GM23338 (cell line): ENCODE measurements around the gene ISX. TPM values are rescaled to one million over a fixed set of nuclear protein-coding genes. Genes with fewer than 3 reads are reported as not detected.

Experiments
- ATAC-seq: fragments of 200-7000 bp; cut with Tn5 transposase; 3 replicates; pipeline ENCODE4 v1.9.1; 2020
- DNase-seq: peaks from one replicate; pipeline ENCODE4 v3.0.0-alpha.2; 2015; ENCODE audit warnings: low spot score
- H2AFZ ChIP-seq: fragments of 200-600 bp; sonication (generic); 2 replicates; pipeline ENCODE4 v1.8.0; 2016; ENCODE audit warnings: antibody characterized with exemption, mild to moderate bottlenecking, moderate library complexity
- H3F3A ChIP-seq: fragments of 200-600 bp; sonication (generic); replicated peaks from 2 replicates; pipeline ENCODE4 v1.8.0; 2017; ENCODE audit warnings: antibody characterized with exemption, mixed run types, low read depth
- H3K27ac ChIP-seq: fragments of 200-600 bp; sonication (generic); 2 replicates; pipeline ENCODE4 v1.6.1; 2016; ENCODE audit warnings: low read depth
- H3K27me3 ChIP-seq: fragments of 200-600 bp; sonication (generic); 2 replicates; pipeline ENCODE4 v1.8.0; 2016; ENCODE audit warnings: mild to moderate bottlenecking, mixed run types, moderate library complexity; ENCODE audit not compliant: insufficient read depth
- H3K36me3 ChIP-seq: fragments of 200-600 bp; sonication (generic); 2 replicates; pipeline ENCODE4 v1.8.0; 2016; ENCODE audit warnings: mild to moderate bottlenecking; ENCODE audit not compliant: insufficient read depth
- H3K4me1 ChIP-seq: fragments of 200-600 bp; sonication (generic); 2 replicates; pipeline ENCODE4 v1.8.0; 2016; ENCODE audit warnings: mild to moderate bottlenecking, moderate library complexity; ENCODE audit not compliant: insufficient read depth
- H3K4me2 ChIP-seq: fragments of 200-600 bp; sonication (generic); 2 replicates; pipeline ENCODE4 v1.7.1; 2017; ENCODE audit warnings: mixed run types
- H3K4me3 ChIP-seq: fragments of 200-600 bp; sonication (generic); 2 replicates; pipeline ENCODE4 v1.6.1; 2016; ENCODE audit warnings: mixed run types
- H3K79me2 ChIP-seq: fragments of 200-600 bp; sonication (generic); replicated peaks from 2 replicates; pipeline ENCODE4 v1.8.0; 2017; ENCODE audit warnings: mild to moderate bottlenecking; ENCODE audit not compliant: insufficient read depth
- H3K9me2 ChIP-seq: fragments of 200-600 bp; sonication (generic); 2 replicates; pipeline ENCODE4 v1.8.0; 2017; ENCODE audit not compliant: insufficient read depth
- H4K20me1 ChIP-seq: fragments of 200-600 bp; sonication (generic); replicated peaks from 2 replicates; pipeline ENCODE4 v1.8.0; 2017; ENCODE audit warnings: mild to moderate bottlenecking; ENCODE audit not compliant: insufficient read depth
- H3K27ac Mint-ChIP-seq: 2 replicates; pipeline ENCODE4 v1.8.0; 2020; ENCODE audit warnings: inconsistent platforms, mild to moderate bottlenecking, moderate library complexity, mixed read lengths
- H3K27me3 Mint-ChIP-seq: 3 replicates; pipeline ENCODE4 v1.8.0; 2022; ENCODE audit warnings: low read depth, mild to moderate bottlenecking, moderate library complexity, mixed read lengths, inconsistent platforms; ENCODE audit not compliant: insufficient read depth, poor library complexity
- H3K36me3 Mint-ChIP-seq: 3 replicates; pipeline ENCODE4 v1.8.0; 2021; ENCODE audit warnings: low read depth, mild to moderate bottlenecking, inconsistent platforms, moderate library complexity, mixed read lengths
- H3K4me1 Mint-ChIP-seq: 3 replicates; pipeline ENCODE4 v1.8.0; 2020; ENCODE audit warnings: mild to moderate bottlenecking, inconsistent platforms, mixed read lengths
- H3K4me3 Mint-ChIP-seq: 3 replicates; pipeline ENCODE4 v1.8.0; 2021; ENCODE audit warnings: moderate library complexity, mild to moderate bottlenecking, inconsistent platforms, mixed read lengths
- H3K9me3 Mint-ChIP-seq: 3 replicates; pipeline ENCODE4 v1.8.0; 2020; ENCODE audit warnings: moderate library complexity, mild to moderate bottlenecking, inconsistent platforms, mixed read lengths
- CREB1 ChIP-seq: fragments of 250-450 bp; sonication (Bioruptor Pico); IDR thresholded peaks from 2 replicates; pipeline ENCODE4 v1.5.0; 2020; ENCODE audit warnings: low read depth, mild to moderate bottlenecking, moderate library complexity
- EZH2 ChIP-seq: fragments of 200-600 bp; sonication (generic); IDR thresholded peaks from one replicate; pipeline ENCODE4 v1.8.0; 2017; ENCODE audit warnings: antibody characterized with exemption, mild to moderate bottlenecking, low read depth; ENCODE audit not compliant: unreplicated experiment
- EZH2phosphoT487 ChIP-seq: fragments of 200-600 bp; sonication (generic); IDR thresholded peaks from one replicate; pipeline ENCODE4 v1.8.1; 2018; ENCODE audit warnings: antibody characterized with exemption; ENCODE audit not compliant: unreplicated experiment
- JUNB ChIP-seq: IDR thresholded peaks from one replicate; pipeline ENCODE4 v1.6.1; 2016; ENCODE audit warnings: antibody characterized with exemption; ENCODE audit not compliant: unreplicated experiment
- NANOG ChIP-seq: IDR thresholded peaks from 2 replicates; pipeline ENCODE4 v1.6.1; 2016; ENCODE audit warnings: antibody characterized with exemption, borderline replicate concordance
- POLR2AphosphoS5 ChIP-seq: IDR thresholded peaks from 2 replicates; pipeline ENCODE4 v1.6.1; 2016; ENCODE audit warnings: antibody characterized with exemption, low read depth
- STAT1 ChIP-seq: IDR thresholded peaks from one replicate; pipeline ENCODE4 v1.6.1; 2016; ENCODE audit warnings: antibody characterized with exemption; ENCODE audit not compliant: unreplicated experiment
- ZNF114 ChIP-seq: fragments of 250-450 bp; sonication (Bioruptor Pico); IDR thresholded peaks from 2 replicates; pipeline ENCODE4 v1.5.0; 2020; ENCODE audit warnings: mild to moderate bottlenecking, moderate library complexity
- ZNF331 ChIP-seq: fragments of 250-450 bp; sonication (Bioruptor Pico); IDR thresholded peaks from 2 replicates; pipeline ENCODE4 v1.5.0; 2020; ENCODE audit warnings: low read depth, mild to moderate bottlenecking, moderate library complexity
- polyA plus RNA-seq: library from polyadenylated mRNA; unstranded; fragments of >200 nt; fragmentation: Nextera tagmentation; extraction: Ambion mirVana; gene quantifications from 2 replicates; pipeline ENCODE4 v1.2.1, GENCODE V29; 2016
- total RNA-seq: library from RNA; depleted of rRNA; stranded (reverse); fragments of >200 nt; shearing (Covaris generic); gene quantifications from 2 replicates; pipeline ENCODE4 v1.2.3, GENCODE V29; 2014
- TF ChIP-seq, protein P1 (sequence below), 2 experiments: fragments of 200-600 bp in 1 of 2; sonication (generic) in 1 of 2; conservative IDR thresholded peaks; 2 replicates each; pipeline versions ENCODE4 v1.5.1 to v1.6.1; 2016 to 2017; ENCODE audit warnings: antibody characterized with exemption in 2 of 2, low read depth in 2 of 2, mild to moderate bottlenecking in 2 of 2, moderate library complexity in 1 of 2
- TF ChIP-seq, protein P2 (sequence below): IDR thresholded peaks from one replicate; pipeline ENCODE4 v1.6.1; 2018; ENCODE audit warnings: antibody characterized with exemption; ENCODE audit not compliant: unreplicated experiment
- TF ChIP-seq, protein P3 (sequence below): fragments of 250-450 bp; sonication (Bioruptor Pico); IDR thresholded peaks from 2 replicates; pipeline ENCODE4 v1.5.0; 2020; ENCODE audit warnings: mild to moderate bottlenecking, moderate library complexity
- TF ChIP-seq, protein P4 (sequence below): IDR thresholded peaks from 2 replicates; pipeline ENCODE4 v1.6.1; 2016; ENCODE audit warnings: antibody characterized with exemption

ISX gene
- total and polyA plus RNA-seq, 2 experiments from 2014 or later = not detected

DNA sequence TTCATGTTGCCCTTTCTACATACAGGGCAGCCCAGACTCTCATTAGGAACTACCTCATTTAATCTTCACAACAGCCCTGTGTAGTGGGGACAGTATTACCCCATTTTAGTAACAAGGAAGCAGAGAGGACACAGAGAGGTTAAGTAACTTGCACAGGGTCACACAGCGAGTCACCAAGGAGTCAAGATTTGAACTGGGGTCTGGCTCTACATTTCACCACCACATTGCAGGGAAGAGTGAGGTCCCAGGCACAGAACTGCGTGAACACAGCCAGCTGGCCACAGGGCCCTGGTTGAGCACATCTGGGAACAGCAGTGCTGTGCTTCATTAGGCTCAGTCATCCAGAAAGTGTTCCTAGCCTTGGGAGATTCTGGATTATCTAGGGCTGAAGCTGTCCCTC, 45.4 kb upstream of the ISX start:
- ATAC-seq (no peak), DNase-seq (no peak)
- Histone ChIP-seq H3K4me1 (no peaks in the 10 kb centered on the region; the same call in 1 of the 2 replicates), H3K27me3 (no peaks in the 10 kb centered on the region), H4K20me1 (no peaks in the 10 kb centered on the region), H2AFZ (no peak overlapping the region), H3K4me3 (no peak overlapping the region), H3K36me3 (no peaks in the 10 kb centered on the region), H3K4me2 (no peak overlapping the region), H3K79me2 (no peaks in the 10 kb centered on the region), H3F3A (no peaks in the 10 kb centered on the region), H3K9me2 (no peaks in the 10 kb centered on the region), H3K27ac (no peak overlapping the region)
- peaks cover 8% of the 10 kb centered on the region for H3K27me3 Mint-ChIP-seq
- H3K4me1 Mint-ChIP-seq = peaks cover 9% of the 10 kb centered on the region; the same call in 1 of the 3 replicates
- peaks cover 58% of the 10 kb centered on the region for H3K9me3 Mint-ChIP-seq
- H3K36me3 Mint-ChIP-seq = no peaks in the 10 kb centered on the region
- H3K4me3 Mint-ChIP-seq = no peak overlapping the region
- TF ChIP-seq EZH2 = no peak
- TF ChIP-seq CREB1 (CRISPR knock-in tag) = no peak
- TF ChIP-seq, protein P1, sequence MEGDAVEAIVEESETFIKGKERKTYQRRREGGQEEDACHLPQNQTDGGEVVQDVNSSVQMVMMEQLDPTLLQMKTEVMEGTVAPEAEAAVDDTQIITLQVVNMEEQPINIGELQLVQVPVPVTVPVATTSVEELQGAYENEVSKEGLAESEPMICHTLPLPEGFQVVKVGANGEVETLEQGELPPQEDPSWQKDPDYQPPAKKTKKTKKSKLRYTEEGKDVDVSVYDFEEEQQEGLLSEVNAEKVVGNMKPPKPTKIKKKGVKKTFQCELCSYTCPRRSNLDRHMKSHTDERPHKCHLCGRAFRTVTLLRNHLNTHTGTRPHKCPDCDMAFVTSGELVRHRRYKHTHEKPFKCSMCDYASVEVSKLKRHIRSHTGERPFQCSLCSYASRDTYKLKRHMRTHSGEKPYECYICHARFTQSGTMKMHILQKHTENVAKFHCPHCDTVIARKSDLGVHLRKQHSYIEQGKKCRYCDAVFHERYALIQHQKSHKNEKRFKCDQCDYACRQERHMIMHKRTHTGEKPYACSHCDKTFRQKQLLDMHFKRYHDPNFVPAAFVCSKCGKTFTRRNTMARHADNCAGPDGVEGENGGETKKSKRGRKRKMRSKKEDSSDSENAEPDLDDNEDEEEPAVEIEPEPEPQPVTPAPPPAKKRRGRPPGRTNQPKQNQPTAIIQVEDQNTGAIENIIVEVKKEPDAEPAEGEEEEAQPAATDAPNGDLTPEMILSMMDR (conservative IDR thresholded peaks at IDR 0.05; ENCODE audit: low read depth in 2 of 2) = no peak
- TF ChIP-seq, protein P2, sequence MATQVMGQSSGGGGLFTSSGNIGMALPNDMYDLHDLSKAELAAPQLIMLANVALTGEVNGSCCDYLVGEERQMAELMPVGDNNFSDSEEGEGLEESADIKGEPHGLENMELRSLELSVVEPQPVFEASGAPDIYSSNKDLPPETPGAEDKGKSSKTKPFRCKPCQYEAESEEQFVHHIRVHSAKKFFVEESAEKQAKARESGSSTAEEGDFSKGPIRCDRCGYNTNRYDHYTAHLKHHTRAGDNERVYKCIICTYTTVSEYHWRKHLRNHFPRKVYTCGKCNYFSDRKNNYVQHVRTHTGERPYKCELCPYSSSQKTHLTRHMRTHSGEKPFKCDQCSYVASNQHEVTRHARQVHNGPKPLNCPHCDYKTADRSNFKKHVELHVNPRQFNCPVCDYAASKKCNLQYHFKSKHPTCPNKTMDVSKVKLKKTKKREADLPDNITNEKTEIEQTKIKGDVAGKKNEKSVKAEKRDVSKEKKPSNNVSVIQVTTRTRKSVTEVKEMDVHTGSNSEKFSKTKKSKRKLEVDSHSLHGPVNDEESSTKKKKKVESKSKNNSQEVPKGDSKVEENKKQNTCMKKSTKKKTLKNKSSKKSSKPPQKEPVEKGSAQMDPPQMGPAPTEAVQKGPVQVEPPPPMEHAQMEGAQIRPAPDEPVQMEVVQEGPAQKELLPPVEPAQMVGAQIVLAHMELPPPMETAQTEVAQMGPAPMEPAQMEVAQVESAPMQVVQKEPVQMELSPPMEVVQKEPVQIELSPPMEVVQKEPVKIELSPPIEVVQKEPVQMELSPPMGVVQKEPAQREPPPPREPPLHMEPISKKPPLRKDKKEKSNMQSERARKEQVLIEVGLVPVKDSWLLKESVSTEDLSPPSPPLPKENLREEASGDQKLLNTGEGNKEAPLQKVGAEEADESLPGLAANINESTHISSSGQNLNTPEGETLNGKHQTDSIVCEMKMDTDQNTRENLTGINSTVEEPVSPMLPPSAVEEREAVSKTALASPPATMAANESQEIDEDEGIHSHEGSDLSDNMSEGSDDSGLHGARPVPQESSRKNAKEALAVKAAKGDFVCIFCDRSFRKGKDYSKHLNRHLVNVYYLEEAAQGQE = no peak
- no peak for TF ChIP-seq POLR2AphosphoS5
- TF ChIP-seq, protein P3, sequence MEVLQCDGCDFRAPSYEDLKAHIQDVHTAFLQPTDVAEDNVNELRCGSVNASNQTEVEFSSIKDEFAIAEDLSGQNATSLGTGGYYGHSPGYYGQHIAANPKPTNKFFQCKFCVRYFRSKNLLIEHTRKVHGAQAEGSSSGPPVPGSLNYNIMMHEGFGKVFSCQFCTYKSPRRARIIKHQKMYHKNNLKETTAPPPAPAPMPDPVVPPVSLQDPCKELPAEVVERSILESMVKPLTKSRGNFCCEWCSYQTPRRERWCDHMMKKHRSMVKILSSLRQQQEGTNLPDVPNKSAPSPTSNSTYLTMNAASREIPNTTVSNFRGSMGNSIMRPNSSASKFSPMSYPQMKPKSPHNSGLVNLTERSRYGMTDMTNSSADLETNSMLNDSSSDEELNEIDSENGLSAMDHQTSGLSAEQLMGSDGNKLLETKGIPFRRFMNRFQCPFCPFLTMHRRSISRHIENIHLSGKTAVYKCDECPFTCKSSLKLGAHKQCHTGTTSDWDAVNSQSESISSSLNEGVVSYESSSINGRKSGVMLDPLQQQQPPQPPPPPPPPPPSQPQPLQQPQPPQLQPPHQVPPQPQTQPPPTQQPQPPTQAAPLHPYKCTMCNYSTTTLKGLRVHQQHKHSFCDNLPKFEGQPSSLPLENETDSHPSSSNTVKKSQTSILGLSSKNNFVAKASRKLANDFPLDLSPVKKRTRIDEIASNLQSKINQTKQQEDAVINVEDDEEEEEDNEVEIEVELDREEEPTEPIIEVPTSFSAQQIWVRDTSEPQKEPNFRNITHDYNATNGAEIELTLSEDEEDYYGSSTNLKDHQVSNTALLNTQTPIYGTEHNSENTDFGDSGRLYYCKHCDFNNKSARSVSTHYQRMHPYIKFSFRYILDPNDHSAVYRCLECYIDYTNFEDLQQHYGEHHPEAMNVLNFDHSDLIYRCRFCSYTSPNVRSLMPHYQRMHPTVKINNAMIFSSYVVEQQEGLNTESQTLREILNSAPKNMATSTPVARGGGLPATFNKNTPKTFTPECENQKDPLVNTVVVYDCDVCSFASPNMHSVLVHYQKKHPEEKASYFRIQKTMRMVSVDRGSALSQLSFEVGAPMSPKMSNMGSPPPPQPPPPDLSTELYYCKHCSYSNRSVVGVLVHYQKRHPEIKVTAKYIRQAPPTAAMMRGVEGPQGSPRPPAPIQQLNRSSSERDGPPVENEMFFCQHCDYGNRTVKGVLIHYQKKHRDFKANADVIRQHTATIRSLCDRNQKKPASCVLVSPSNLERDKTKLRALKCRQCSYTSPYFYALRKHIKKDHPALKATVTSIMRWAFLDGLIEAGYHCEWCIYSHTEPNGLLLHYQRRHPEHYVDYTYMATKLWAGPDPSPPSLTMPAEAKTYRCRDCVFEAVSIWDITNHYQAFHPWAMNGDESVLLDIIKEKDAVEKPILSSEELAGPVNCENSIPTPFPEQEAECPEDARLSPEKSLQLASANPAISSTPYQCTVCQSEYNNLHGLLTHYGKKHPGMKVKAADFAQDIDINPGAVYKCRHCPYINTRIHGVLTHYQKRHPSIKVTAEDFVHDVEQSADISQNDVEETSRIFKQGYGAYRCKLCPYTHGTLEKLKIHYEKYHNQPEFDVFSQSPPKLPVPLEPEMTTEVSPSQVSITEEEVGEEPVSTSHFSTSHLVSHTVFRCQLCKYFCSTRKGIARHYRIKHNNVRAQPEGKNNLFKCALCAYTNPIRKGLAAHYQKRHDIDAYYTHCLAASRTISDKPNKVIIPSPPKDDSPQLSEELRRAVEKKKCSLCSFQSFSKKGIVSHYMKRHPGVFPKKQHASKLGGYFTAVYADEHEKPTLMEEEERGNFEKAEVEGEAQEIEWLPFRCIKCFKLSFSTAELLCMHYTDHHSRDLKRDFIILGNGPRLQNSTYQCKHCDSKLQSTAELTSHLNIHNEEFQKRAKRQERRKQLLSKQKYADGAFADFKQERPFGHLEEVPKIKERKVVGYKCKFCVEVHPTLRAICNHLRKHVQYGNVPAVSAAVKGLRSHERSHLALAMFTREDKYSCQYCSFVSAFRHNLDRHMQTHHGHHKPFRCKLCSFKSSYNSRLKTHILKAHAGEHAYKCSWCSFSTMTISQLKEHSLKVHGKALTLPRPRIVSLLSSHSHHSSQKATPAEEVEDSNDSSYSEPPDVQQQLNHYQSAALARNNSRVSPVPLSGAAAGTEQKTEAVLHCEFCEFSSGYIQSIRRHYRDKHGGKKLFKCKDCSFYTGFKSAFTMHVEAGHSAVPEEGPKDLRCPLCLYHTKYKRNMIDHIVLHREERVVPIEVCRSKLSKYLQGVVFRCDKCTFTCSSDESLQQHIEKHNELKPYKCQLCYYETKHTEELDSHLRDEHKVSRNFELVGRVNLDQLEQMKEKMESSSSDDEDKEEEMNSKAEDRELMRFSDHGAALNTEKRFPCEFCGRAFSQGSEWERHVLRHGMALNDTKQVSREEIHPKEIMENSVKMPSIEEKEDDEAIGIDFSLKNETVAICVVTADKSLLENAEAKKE = no peak
- no peak for TF ChIP-seq ZNF114 (CRISPR knock-in tag)
- TF ChIP-seq, protein P4, sequence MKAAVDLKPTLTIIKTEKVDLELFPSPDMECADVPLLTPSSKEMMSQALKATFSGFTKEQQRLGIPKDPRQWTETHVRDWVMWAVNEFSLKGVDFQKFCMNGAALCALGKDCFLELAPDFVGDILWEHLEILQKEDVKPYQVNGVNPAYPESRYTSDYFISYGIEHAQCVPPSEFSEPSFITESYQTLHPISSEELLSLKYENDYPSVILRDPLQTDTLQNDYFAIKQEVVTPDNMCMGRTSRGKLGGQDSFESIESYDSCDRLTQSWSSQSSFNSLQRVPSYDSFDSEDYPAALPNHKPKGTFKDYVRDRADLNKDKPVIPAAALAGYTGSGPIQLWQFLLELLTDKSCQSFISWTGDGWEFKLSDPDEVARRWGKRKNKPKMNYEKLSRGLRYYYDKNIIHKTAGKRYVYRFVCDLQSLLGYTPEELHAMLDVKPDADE = no peak
- no peak for TF ChIP-seq JUNB
- TF ChIP-seq ZNF331 (CRISPR knock-in tag) = no peak
- no peak for TF ChIP-seq EZH2phosphoT487
- TF ChIP-seq NANOG = no peak
- TF ChIP-seq STAT1 = no peak
- no peak overlapping the region for H3K27ac Mint-ChIP-seq
